Measurements from ENCODE around the gene DYNC1LI2.
"Not testable (repeated sequence)": the region's sequence is repeated elsewhere in the genome, so short reads cannot be mapped to it uniquely, and the experiment has no call there.

Gene DYNC1LI2

GRCh38 chr16:66751303-66751991 lies at the start of gene DYNC1LI2:
Gene DYNC1LI2, minus strand, starts transcription at chr16:66751609. Its CDS starts 18 bp downstream, at chr16:66751591.
- in situ Hi-C loops (cut with MboI; ENCODE audit: low sequenced_read_pairs) = no loop called here

GRCh38 chr16:66800856-66801255 lies 49.4 kb upstream of the DYNC1LI2 start:
- in situ Hi-C loops (cut with MboI; ENCODE audit: low sequenced_read_pairs) = no loop called here

- in situ Hi-C loops (cut with MboI; ENCODE audit: low sequenced_read_pairs) = no loop called here
Measured at GRCh38 chr16:66798161-66798560, 46.8 kb upstream of the DYNC1LI2 start.

GRCh38 chr16:66793984-66794383 lies 42.6 kb upstream of the DYNC1LI2 start:
- in situ Hi-C loops (cut with MboI; ENCODE audit: low sequenced_read_pairs) = not testable (repeated sequence)

GRCh38 chr16:66790130-66790733 lies 38.8 kb upstream of the DYNC1LI2 start:
- in situ Hi-C loops (cut with MboI; ENCODE audit: low sequenced_read_pairs) = no loop called here

GRCh38 chr16:66787427-66787826 lies 36.0 kb upstream of the DYNC1LI2 start:
- in situ Hi-C loops (cut with MboI; ENCODE audit: low sequenced_read_pairs) = no loop called here

- in situ Hi-C loops (cut with MboI; ENCODE audit: low sequenced_read_pairs) = no loop called here
Measured at GRCh38 chr16:66786551-66786950, 35.1 kb upstream of the DYNC1LI2 start.

- in situ Hi-C loops (cut with MboI; ENCODE audit: low sequenced_read_pairs) = no loop called here
Measured at GRCh38 chr16:66776457-66776856, 25.0 kb upstream of the DYNC1LI2 start.

GRCh38 chr16:66774981-66775380 lies 23.6 kb upstream of the DYNC1LI2 start:
- in situ Hi-C loops (cut with MboI; ENCODE audit: low sequenced_read_pairs) = no loop called here

- in situ Hi-C loops (cut with MboI; ENCODE audit: low sequenced_read_pairs) = no loop called here
Measured at GRCh38 chr16:66758086-66758485, 6.7 kb upstream of the DYNC1LI2 start.

- in situ Hi-C loops (cut with MboI; ENCODE audit: low sequenced_read_pairs) = no loop called here
Measured at GRCh38 chr16:66754819-66755218, 3.4 kb upstream of the DYNC1LI2 start.

- in situ Hi-C loops (cut with MboI; ENCODE audit: low sequenced_read_pairs) = no loop called here
Measured at GRCh38 chr16:66754211-66754610, 2.8 kb upstream of the DYNC1LI2 start.

- in situ Hi-C loops (cut with MboI; ENCODE audit: low sequenced_read_pairs) = no loop called here
Measured at GRCh38 chr16:66752958-66753357, 1.5 kb upstream of the DYNC1LI2 start.

GRCh38 chr16:66752379-66752778 lies 970 bp upstream of the DYNC1LI2 start:
- in situ Hi-C loops (cut with MboI; ENCODE audit: low sequenced_read_pairs) = no loop called here

GRCh38 chr16:66751992-66752322 lies 548 bp upstream of the DYNC1LI2 start:
- in situ Hi-C loops (cut with MboI; ENCODE audit: low sequenced_read_pairs) = no loop called here

GRCh38 chr16:66751053-66751302 lies 431 bp downstream of the DYNC1LI2 start:
- in situ Hi-C loops (cut with MboI; ENCODE audit: low sequenced_read_pairs) = no loop called here

- in situ Hi-C loops (cut with MboI; ENCODE audit: low sequenced_read_pairs) = no loop called here
Measured at GRCh38 chr16:66750279-66751052, 943 bp downstream of the DYNC1LI2 start.

GRCh38 chr16:66746682-66747081 lies 4.7 kb downstream of the DYNC1LI2 start:
- in situ Hi-C loops (cut with MboI; ENCODE audit: low sequenced_read_pairs) = no loop called here

- in situ Hi-C loops (cut with MboI; ENCODE audit: low sequenced_read_pairs) = no loop called here
Measured at GRCh38 chr16:66746048-66746447, 5.4 kb downstream of the DYNC1LI2 start.

- in situ Hi-C loops (cut with MboI; ENCODE audit: low sequenced_read_pairs) = no loop called here
Measured at GRCh38 chr16:66741950-66742808, 9.2 kb downstream of the DYNC1LI2 start.

GRCh38 chr16:66741169-66741900 lies 10.1 kb downstream of the DYNC1LI2 start:
- in situ Hi-C loops (cut with MboI; ENCODE audit: low sequenced_read_pairs) = no loop called here

Measured in hTERT RPE-1 (cell line).